Brain microvascular endothelial cell (primary cell): ENCODE measurements around the gene CACNB2.

Experiments used
- DNase-seq: peaks from one replicate; pipeline ENCODE4 v3.0.0-alpha.2; 2020
- H3K27ac ChIP-seq: fragments of 250-450 bp; sonication (Bioruptor Pico); 2 replicates; pipeline ENCODE4 v1.5.1; 2020; ENCODE audit warnings: mild to moderate bottlenecking, moderate library complexity
- H3K27me3 ChIP-seq: fragments of 250-450 bp; sonication (Bioruptor Pico); replicated peaks from 2 replicates; pipeline ENCODE4 v1.5.1; 2020; ENCODE audit warnings: mild to moderate bottlenecking
- H3K36me3 ChIP-seq: fragments of 250-450 bp; sonication (Bioruptor Pico); replicated peaks from 2 replicates; pipeline ENCODE4 v1.5.1; 2020; ENCODE audit warnings: mild to moderate bottlenecking
- H3K4me3 ChIP-seq: 2 replicates; pipeline ENCODE4 v1.5.1; 2011; ENCODE audit warnings: low read depth, mild to moderate bottlenecking, control low read depth, low read length, moderate library complexity
- in situ Hi-C: cut with HindIII; loops from 2 replicates; pipeline ENCODE4 v1.10.0; 2017; ENCODE audit warnings: low sequenced_read_pairs, low pct_ligation_motif_present
- TF ChIP-seq, protein P1 (sequence below): IDR thresholded peaks from 2 replicates; pipeline ENCODE4 v1.5.1; 2011; ENCODE audit warnings: low read depth, mild to moderate bottlenecking, moderate library complexity, low read length, control low read depth, inconsistent platforms; ENCODE audit errors: missing control alignments

Gene CACNB2

DNA sequence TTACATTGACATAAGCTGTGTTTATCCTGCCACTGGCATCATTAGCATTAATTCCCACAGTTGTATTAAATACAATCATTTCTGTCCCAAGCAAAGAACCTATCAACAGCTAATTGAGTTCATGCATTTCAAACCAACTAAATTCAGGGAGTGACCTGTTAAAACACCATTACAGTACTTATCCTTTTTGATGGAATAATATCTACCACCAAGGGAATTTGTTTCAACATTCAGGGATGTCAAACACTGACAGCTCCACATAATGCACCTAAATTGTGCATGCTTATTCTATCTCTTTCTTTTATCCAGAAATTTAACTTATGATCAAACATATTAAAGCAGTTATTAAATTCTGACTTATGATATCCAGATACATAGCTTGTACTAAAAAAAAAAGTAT, 374.3 kb downstream of the CACNB2 start:
- TF ChIP-seq, protein P1, sequence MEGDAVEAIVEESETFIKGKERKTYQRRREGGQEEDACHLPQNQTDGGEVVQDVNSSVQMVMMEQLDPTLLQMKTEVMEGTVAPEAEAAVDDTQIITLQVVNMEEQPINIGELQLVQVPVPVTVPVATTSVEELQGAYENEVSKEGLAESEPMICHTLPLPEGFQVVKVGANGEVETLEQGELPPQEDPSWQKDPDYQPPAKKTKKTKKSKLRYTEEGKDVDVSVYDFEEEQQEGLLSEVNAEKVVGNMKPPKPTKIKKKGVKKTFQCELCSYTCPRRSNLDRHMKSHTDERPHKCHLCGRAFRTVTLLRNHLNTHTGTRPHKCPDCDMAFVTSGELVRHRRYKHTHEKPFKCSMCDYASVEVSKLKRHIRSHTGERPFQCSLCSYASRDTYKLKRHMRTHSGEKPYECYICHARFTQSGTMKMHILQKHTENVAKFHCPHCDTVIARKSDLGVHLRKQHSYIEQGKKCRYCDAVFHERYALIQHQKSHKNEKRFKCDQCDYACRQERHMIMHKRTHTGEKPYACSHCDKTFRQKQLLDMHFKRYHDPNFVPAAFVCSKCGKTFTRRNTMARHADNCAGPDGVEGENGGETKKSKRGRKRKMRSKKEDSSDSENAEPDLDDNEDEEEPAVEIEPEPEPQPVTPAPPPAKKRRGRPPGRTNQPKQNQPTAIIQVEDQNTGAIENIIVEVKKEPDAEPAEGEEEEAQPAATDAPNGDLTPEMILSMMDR, result no peak
- no peaks in the 10 kb centered on the region for H3K27me3 ChIP-seq
- no peaks in the 10 kb centered on the region for H3K36me3 ChIP-seq
- in situ Hi-C loops, result no loop called here
- DNase-seq, result no peak
- H3K4me3 ChIP-seq, result no peak overlapping the region
- no peak overlapping the region for H3K27ac ChIP-seq

DNA sequence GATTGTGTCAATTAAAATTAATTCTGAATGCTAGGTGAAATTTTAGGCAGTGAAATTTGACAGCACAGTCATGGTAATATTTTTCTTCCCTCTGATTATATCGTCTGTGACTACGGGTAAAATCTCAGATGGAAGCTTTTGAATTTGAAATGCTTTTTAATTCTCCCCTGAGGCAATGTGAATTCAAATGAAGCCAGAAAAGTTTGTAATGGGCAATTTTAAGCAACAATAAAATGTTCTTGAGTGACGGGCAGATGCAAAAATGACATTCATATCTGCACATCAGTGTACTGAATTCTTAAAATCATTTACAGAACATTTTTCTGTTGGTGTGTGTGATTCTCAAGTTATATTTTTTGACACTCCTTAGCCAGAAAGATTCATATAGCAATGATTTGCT, 376.6 kb downstream of the CACNB2 start:
- Histone ChIP-seq H3K36me3 (no peaks in the 10 kb centered on the region), H3K4me3 (no peak overlapping the region), H3K27me3 (no peaks in the 10 kb centered on the region), H3K27ac (no peak overlapping the region)
- TF ChIP-seq, protein P1, result no peak
- DNase-seq, result no peak
- in situ Hi-C loops, result no loop called here

DNA sequence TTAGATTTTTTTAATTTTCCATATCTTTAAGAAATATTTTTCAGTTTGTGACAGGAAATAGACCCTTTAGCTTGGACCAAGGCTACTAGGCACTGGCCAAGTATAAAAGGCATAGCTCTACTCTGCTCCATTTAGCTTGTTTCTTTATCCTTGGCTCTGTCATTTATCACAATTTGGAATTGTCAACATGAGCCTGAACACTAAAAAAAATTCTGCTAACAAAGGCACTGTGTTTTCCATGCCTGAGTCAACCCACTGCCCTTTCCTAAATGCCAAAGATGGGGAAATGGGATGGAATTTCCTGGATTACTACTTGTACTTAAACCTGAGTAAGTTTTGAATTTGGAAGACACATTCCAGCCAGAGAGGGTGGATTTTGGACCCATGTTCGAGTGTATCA, 382.8 kb downstream of the CACNB2 start:
- Histone ChIP-seq H3K36me3 (no peaks in the 10 kb centered on the region), H3K4me3 (no peak overlapping the region), H3K27me3 (no peaks in the 10 kb centered on the region), H3K27ac (no peak overlapping the region)
- TF ChIP-seq, protein P1, result no peak
- DNase-seq, result no peak
- in situ Hi-C loops, result no loop called here

DNA sequence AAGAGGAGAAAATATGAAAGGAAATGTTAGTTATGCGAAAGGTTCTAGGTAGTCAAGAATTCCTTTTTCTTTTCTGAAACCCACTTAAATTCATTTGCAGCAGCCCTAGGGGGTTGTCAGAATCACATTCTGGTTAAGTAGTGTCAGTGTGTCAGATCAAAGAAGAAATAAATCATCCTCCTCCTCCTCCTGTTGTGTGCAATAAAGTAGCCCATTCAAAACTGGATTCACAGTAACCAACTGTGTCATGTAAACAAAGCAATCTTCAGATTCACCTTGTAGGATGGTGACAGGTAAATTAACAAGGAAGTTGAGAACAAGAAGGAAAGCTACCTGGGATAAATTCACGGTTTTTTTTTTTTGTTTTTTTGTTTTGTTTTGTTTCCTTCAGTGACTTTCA, 383.6 kb downstream of the CACNB2 start:
- no peak for DNase-seq
- no peak overlapping the region for H3K4me3 ChIP-seq
- no peaks in the 10 kb centered on the region for H3K27me3 ChIP-seq
- H3K36me3 ChIP-seq, result no peaks in the 10 kb centered on the region
- H3K27ac ChIP-seq, result no peak overlapping the region
- in situ Hi-C loops, result no loop called here
- TF ChIP-seq, protein P1, result no peak

DNA sequence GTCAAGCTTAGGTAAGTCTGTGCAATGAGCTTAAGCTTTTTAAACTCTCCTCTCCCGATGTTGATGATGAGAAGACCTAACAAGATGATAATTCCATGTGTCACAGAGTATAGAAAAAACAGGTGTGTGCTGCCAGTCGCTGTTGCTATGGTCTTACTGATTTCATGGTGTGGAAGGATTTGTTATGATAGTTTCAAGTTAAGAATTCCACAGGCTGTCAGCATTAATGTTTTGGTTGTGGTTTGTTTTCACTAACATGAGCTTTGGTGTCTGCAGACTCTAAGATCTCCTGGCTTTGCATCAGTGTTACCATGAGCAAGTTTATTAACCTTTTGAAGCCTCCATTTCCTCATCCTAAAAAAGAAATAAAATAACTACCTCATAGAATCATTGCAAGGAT, 387.5 kb downstream of the CACNB2 start:
- in situ Hi-C loops, result no loop called here
- H3K4me3 ChIP-seq, result no peak overlapping the region
- no peaks in the 10 kb centered on the region for H3K36me3 ChIP-seq
- H3K27me3 ChIP-seq, result no peaks in the 10 kb centered on the region
- DNase-seq, result no peak
- TF ChIP-seq, protein P1, result no peak
- H3K27ac ChIP-seq, result no peak overlapping the region

DNA sequence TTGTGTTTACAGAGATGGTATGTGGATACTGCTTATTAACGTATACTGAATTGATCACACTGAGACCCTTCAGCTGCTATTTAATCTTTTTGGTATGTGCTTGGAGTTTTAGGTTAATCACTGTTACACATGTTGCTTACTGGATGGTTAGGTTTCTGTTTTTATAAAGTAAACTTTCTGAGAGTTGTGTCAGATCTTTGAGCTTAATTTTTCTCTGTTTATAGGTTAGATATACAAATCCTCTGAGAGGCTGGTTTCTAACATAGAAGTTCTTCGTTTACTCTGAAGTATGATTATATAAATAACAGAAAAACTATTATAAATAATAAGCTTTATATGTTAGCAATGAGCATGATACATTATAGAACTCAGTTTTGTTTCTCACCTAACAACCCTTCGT, 388.1 kb downstream of the CACNB2 start:
- DNase-seq, result no peak
- TF ChIP-seq, protein P1, result no peak
- in situ Hi-C loops, result no loop called here

More for the DNA sequence above, 388.1 kb downstream of the CACNB2 start:
- H3K27me3 ChIP-seq, result no peaks in the 10 kb centered on the region
- H3K36me3 ChIP-seq, result no peaks in the 10 kb centered on the region
- H3K27ac ChIP-seq, result no peak overlapping the region
- H3K4me3 ChIP-seq, result no peak overlapping the region
